ENCODE data around the gene SEMA3E.

DNA sequence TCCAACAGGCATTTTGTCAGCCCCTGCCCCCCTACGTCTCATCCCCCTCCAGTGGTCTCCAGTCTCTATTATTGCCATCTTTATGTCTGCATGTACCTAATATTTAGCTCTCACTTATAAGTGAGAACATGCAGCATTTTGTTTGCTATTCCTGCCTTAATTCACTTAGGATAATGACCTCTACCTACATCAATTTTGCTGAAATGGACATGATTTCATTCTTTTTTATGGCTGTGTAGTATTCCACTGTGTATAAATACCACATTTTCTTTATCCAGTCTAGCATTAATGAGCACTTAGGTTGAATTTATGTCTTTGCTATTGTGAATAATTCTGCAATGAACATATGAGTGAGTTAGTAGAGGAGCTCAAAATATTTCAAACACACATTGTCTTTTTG lies 229.9 kb downstream of the SEMA3E start:
- TF ChIP-seq, protein P1, sequence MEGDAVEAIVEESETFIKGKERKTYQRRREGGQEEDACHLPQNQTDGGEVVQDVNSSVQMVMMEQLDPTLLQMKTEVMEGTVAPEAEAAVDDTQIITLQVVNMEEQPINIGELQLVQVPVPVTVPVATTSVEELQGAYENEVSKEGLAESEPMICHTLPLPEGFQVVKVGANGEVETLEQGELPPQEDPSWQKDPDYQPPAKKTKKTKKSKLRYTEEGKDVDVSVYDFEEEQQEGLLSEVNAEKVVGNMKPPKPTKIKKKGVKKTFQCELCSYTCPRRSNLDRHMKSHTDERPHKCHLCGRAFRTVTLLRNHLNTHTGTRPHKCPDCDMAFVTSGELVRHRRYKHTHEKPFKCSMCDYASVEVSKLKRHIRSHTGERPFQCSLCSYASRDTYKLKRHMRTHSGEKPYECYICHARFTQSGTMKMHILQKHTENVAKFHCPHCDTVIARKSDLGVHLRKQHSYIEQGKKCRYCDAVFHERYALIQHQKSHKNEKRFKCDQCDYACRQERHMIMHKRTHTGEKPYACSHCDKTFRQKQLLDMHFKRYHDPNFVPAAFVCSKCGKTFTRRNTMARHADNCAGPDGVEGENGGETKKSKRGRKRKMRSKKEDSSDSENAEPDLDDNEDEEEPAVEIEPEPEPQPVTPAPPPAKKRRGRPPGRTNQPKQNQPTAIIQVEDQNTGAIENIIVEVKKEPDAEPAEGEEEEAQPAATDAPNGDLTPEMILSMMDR (IDR thresholded peaks at IDR 0.05), result no peak
- no peak for TF ChIP-seq POLR2A (IDR thresholded peaks at IDR 0.05)
- no peak for TF ChIP-seq POLR2AphosphoS5 (IDR thresholded peaks at IDR 0.05)
- no peak for TF ChIP-seq EP300 (IDR thresholded peaks at IDR 0.05)
